PC-3 (cell line): Measurements from ENCODE around the gene LAIR1.

Experiments
- CTCF ChIP-seq: fragments of 300-600 bp; sonication (generic); conservative IDR thresholded peaks from 2 replicates; pipeline ENCODE4 v1.5.1; 2017; ENCODE audit warnings: antibody characterized with exemption, low read depth, mild to moderate bottlenecking, low read length
- EZH2 ChIP-seq: fragments of 300-600 bp; sonication (generic); IDR thresholded peaks from one replicate; pipeline ENCODE4 v1.6.1; 2017; ENCODE audit warnings: antibody characterized with exemption, mild to moderate bottlenecking, low read length; ENCODE audit not compliant: unreplicated experiment

GRCh38 chr19:54317108-54317964 lies 47.4 kb downstream of the LAIR1 start:
- TF ChIP-seq EZH2, result no peak
- no peak for TF ChIP-seq CTCF
